SJCRH30 (cell line): ENCODE results near the gene POMGNT2. TPM values are rescaled to one million over a fixed set of nuclear protein-coding genes. Genes with fewer than 3 reads are reported as not detected.

Source experiments
- DNase-seq, 2 experiments: peaks; one replicate each; pipeline ENCODE4 v3.0.0-alpha.2; 2015 to 2020
- H3K27ac ChIP-seq: fragments of 250-450 bp; sonication (Bioruptor Pico); 2 replicates; pipeline ENCODE4 v1.5.1; 2020; ENCODE audit warnings: mild to moderate bottlenecking, moderate library complexity
- H3K27me3 ChIP-seq: fragments of 250-450 bp; sonication (Bioruptor Pico); 2 replicates; pipeline ENCODE4 v1.5.1; 2020; ENCODE audit warnings: mild to moderate bottlenecking, moderate library complexity
- H3K36me3 ChIP-seq: fragments of 250-450 bp; sonication (Bioruptor Pico); 2 replicates; pipeline ENCODE4 v1.5.1; 2020; ENCODE audit warnings: mild to moderate bottlenecking, moderate library complexity
- H3K4me1 ChIP-seq: fragments of 250-450 bp; sonication (Bioruptor Pico); 2 replicates; pipeline ENCODE4 v1.5.1; 2020; ENCODE audit warnings: mild to moderate bottlenecking, moderate library complexity
- H3K4me3 ChIP-seq: fragments of 250-450 bp; sonication (Bioruptor Pico); 2 replicates; pipeline ENCODE4 v1.5.1; 2020; ENCODE audit warnings: mild to moderate bottlenecking, moderate library complexity
- H3K9me3 ChIP-seq: fragments of 250-450 bp; sonication (Bioruptor Pico); replicated peaks from 2 replicates; pipeline ENCODE4 v1.5.1; 2020; ENCODE audit warnings: mild to moderate bottlenecking, moderate library complexity
- total RNA-seq: library from RNA; depleted of rRNA; stranded (reverse); fragments of >200 nt; shearing (Covaris generic); gene quantifications from 2 replicates; pipeline ENCODE4 v1.2.3, GENCODE V29; 2014; rRNA removed

The POMGNT2 gene
- total RNA-seq, 1 experiment from 2014 or later, result 1.8 TPM

DNA sequence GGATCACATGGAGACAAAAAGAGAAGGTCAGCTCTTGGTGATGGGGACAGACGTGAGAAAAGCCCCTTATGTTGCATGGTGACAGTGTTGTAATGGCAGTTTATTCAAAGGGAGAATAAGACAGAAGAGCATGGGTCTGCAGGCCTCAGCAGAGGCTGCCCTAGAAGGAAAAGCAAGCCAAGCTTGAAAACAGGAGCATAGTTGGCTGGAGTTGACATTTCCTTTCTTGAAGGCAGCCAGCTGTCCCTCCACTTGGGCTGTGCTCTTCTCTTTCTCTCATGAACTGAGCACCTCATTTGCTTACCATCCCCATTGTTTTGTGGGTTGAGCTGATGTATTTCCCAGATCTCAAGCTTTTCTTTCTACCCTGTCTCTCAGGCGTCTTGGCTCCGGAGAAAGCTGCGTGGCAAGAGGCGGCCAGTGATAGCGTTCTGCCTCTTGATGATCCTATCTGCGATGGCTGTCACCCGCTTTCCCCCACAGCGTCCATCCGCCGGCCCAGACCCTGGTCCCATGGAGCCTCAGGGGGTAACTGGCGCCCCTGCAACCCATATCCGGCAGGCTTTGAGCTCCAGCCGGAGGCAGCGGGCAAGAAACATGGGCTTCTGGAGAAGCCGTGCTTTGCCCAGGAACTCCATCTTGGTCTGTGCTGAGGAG, 73.9 kb downstream of the POMGNT2 start:
- Histone ChIP-seq H3K27ac (no peak overlapping the region), H3K36me3 (no peaks in the 10 kb centered on the region), H3K9me3 (no peaks in the 10 kb centered on the region), H3K4me1 (no peaks in the 10 kb centered on the region), H3K27me3 (no peaks in the 10 kb centered on the region), H3K4me3 (no peak overlapping the region)
- no peak for DNase-seq

DNA sequence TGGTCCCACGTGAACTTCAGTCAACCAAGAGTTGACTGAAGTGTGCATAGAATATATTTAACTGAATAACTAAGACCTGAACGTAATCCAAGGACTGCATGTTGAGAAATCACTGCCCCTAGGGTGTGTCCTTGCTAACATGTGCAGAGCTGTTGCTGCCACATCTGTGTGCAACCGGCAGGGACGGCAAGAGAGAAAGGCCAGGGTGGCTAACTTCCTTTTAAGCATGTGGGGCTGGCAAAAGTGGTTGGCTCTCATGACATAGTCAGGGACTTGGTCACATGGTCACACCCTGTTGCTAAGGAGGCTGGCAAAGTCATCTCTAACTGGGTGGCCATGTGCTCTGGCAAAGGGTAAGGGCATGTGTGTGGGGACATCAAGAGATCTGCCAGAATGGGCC, 74.4 kb downstream of the POMGNT2 start:
- H3K27ac ChIP-seq, result no peak overlapping the region
- DNase-seq, result no peak
- H3K36me3 ChIP-seq, result no peaks in the 10 kb centered on the region
- H3K4me1 ChIP-seq, result no peaks in the 10 kb centered on the region
- H3K9me3 ChIP-seq, result no peaks in the 10 kb centered on the region
- H3K4me3 ChIP-seq, result no peak overlapping the region
- H3K27me3 ChIP-seq, result no peaks in the 10 kb centered on the region

DNA sequence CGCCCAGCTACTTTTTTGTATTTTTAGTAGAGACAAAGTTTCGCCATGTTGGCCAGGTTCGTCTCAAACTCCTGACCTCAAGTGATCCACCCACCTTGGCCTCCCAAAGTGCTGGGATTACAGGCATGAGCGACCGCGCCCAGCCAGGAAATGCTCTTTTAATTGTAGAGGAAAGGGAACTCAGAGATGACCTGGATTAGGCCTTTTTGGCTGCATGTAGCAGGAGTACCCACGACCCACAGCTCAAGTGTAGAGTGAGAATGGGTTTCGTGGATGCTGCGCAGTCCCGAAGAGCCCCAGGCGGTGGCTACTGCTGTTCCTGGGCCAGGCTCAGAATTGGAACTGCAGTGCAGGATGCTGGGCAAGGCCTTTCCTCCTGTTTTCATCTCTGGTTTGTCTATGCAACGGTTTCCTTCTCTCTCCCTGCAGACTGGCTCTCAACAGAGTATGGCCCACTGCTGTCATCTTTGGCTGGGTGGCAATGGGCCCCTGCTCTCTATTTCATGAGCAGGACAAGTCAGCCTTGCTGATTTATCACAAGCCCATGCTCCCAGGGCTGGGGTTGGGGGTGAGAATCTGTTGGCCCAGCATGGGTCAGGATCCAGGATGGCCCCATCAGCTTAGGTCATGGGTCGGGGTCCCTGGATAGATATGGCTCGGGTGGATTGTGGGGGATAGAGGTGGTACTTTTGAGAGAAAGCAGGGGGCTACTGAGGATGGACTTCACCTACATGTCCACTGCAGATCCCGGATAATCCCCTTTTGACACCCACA, 75.5 kb downstream of the POMGNT2 start:
- H3K4me1 ChIP-seq, result no peaks in the 10 kb centered on the region
- no peaks in the 10 kb centered on the region for H3K36me3 ChIP-seq
- no peaks in the 10 kb centered on the region for H3K27me3 ChIP-seq
- H3K9me3 ChIP-seq, result no peaks in the 10 kb centered on the region
- no peak for DNase-seq
- no peak overlapping the region for H3K4me3 ChIP-seq
- no peak overlapping the region for H3K27ac ChIP-seq

Other genes with a start within 250 kb of the POMGNT2 start
- not detected in 2 replicates for gene CYP8B1, start 230.2 kb downstream of the POMGNT2 start, total RNA-seq
- gene ZNF662, start 199.9 kb downstream of the POMGNT2 start, total RNA-seq, result not detected in 2 replicates
- gene GASK1A, start 126.8 kb downstream of the POMGNT2 start, total RNA-seq, result not detected in 2 replicates
- 9.2 and 12.6 TPM in 2 replicates for gene SNRK, start 180.5 kb upstream of the POMGNT2 start, total RNA-seq